NB4 (cell line): Measurements from ENCODE around the gene CAMTA1.

Experiments used
- MYC ChIP-seq: IDR thresholded peaks from 2 replicates; pipeline ENCODE4 v1.6.1; 2011; ENCODE audit warnings: low read depth, low read length
- POLR2A ChIP-seq: IDR thresholded peaks from 2 replicates; pipeline ENCODE4 v1.6.1; 2011; ENCODE audit warnings: mild to moderate bottlenecking; ENCODE audit not compliant: insufficient read length; ENCODE audit errors: extremely low read depth
- TF ChIP-seq, protein P1 (sequence below): IDR thresholded peaks from one replicate; pipeline ENCODE4 v1.5.1; 2012; ENCODE audit warnings: low read depth, low read length
- TF ChIP-seq, protein P2 (sequence below): IDR thresholded peaks from 2 replicates; pipeline ENCODE4 v1.6.1; 2011; ENCODE audit warnings: low read depth, low read length

DNA sequence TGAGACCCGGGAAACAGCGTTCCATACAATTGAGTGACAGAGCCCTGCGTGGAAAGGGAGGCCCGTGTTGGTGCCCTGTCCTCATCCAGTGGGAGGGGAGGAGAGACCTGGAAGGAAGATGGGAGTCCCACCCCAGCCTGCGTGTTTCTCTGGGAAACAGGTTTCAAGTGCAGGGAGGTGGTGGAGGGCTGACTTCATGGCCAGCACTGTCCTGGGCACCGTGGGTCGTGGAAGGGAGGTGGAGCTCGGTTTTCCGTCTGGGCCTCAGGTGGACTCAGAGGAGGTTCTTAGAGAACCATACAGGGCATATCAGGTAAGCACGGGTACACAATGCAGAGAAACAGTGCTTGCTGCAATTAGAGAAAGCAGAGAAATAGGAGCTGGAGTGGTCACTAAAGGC is 222.6 kb downstream of the CAMTA1 start:
- TF ChIP-seq, protein P1, sequence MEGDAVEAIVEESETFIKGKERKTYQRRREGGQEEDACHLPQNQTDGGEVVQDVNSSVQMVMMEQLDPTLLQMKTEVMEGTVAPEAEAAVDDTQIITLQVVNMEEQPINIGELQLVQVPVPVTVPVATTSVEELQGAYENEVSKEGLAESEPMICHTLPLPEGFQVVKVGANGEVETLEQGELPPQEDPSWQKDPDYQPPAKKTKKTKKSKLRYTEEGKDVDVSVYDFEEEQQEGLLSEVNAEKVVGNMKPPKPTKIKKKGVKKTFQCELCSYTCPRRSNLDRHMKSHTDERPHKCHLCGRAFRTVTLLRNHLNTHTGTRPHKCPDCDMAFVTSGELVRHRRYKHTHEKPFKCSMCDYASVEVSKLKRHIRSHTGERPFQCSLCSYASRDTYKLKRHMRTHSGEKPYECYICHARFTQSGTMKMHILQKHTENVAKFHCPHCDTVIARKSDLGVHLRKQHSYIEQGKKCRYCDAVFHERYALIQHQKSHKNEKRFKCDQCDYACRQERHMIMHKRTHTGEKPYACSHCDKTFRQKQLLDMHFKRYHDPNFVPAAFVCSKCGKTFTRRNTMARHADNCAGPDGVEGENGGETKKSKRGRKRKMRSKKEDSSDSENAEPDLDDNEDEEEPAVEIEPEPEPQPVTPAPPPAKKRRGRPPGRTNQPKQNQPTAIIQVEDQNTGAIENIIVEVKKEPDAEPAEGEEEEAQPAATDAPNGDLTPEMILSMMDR = no peak
- TF ChIP-seq POLR2A (no peak), MYC (no peak)
- TF ChIP-seq, protein P2, sequence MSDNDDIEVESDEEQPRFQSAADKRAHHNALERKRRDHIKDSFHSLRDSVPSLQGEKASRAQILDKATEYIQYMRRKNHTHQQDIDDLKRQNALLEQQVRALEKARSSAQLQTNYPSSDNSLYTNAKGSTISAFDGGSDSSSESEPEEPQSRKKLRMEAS = no peak
